DND-41 (cell line): ENCODE results near the gene SLC23A2.

ENCODE experiments used
- CTCF ChIP-seq: IDR thresholded peaks from 2 replicates; pipeline ENCODE4 v1.5.1; 2012; ENCODE audit warnings: borderline replicate concordance, low read length, moderate library complexity, mild to moderate bottlenecking; ENCODE audit not compliant: poor library complexity, severe bottlenecking; ENCODE audit errors: extremely low read depth
- EZH2 ChIP-seq: IDR thresholded peaks from 3 replicates; pipeline ENCODE4 v1.6.1; 2012; ENCODE audit warnings: borderline replicate concordance, low read depth, mild to moderate bottlenecking, moderate library complexity, low read length, inconsistent platforms; ENCODE audit not compliant: severe bottlenecking

GRCh38 chr20:4979841-4980410 is 21.4 kb downstream of the SLC23A2 start:
- TF ChIP-seq CTCF (no peak), EZH2 (no peak)
